ENCODE measurements around the gene ATPAF2.

ATPAF2 gene

GRCh38 chr17:17981330-17981729 is 57.6 kb downstream of the ATPAF2 start:
- no peaks in the 10 kb centered on the region for H3K36me3 ChIP-seq
- no peak overlapping the region for H3K4me3 ChIP-seq (ENCODE audit: low read depth, low read length)
- no peaks in the 10 kb centered on the region for H3K27me3 ChIP-seq (ENCODE audit: insufficient read depth, low read depth, severe bottlenecking)
- no peak for DNase-seq
- TF ChIP-seq, protein P1, sequence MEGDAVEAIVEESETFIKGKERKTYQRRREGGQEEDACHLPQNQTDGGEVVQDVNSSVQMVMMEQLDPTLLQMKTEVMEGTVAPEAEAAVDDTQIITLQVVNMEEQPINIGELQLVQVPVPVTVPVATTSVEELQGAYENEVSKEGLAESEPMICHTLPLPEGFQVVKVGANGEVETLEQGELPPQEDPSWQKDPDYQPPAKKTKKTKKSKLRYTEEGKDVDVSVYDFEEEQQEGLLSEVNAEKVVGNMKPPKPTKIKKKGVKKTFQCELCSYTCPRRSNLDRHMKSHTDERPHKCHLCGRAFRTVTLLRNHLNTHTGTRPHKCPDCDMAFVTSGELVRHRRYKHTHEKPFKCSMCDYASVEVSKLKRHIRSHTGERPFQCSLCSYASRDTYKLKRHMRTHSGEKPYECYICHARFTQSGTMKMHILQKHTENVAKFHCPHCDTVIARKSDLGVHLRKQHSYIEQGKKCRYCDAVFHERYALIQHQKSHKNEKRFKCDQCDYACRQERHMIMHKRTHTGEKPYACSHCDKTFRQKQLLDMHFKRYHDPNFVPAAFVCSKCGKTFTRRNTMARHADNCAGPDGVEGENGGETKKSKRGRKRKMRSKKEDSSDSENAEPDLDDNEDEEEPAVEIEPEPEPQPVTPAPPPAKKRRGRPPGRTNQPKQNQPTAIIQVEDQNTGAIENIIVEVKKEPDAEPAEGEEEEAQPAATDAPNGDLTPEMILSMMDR (IDR thresholded peaks at IDR 0.05; ENCODE audit: low read depth, low read length) = no peak
- H3K27ac ChIP-seq = no peak overlapping the region
- H3K9me3 ChIP-seq (ENCODE audit: severe bottlenecking) = no peaks in the 10 kb centered on the region

- no peaks in the 10 kb centered on the region for H3K9me3 ChIP-seq (ENCODE audit: severe bottlenecking)
- H3K36me3 ChIP-seq = no peaks in the 10 kb centered on the region
- no peak overlapping the region for H3K4me3 ChIP-seq (ENCODE audit: low read depth, low read length)
- no peak for DNase-seq
- H3K27ac ChIP-seq = no peak overlapping the region
- TF ChIP-seq, protein P1 (IDR thresholded peaks at IDR 0.05; ENCODE audit: low read depth, low read length) = no peak
- no peaks in the 10 kb centered on the region for H3K27me3 ChIP-seq (ENCODE audit: insufficient read depth, low read depth, severe bottlenecking)
These were observed 59.2 kb downstream of the ATPAF2 start for GRCh38 chr17:17979778-17980177.

DNA sequence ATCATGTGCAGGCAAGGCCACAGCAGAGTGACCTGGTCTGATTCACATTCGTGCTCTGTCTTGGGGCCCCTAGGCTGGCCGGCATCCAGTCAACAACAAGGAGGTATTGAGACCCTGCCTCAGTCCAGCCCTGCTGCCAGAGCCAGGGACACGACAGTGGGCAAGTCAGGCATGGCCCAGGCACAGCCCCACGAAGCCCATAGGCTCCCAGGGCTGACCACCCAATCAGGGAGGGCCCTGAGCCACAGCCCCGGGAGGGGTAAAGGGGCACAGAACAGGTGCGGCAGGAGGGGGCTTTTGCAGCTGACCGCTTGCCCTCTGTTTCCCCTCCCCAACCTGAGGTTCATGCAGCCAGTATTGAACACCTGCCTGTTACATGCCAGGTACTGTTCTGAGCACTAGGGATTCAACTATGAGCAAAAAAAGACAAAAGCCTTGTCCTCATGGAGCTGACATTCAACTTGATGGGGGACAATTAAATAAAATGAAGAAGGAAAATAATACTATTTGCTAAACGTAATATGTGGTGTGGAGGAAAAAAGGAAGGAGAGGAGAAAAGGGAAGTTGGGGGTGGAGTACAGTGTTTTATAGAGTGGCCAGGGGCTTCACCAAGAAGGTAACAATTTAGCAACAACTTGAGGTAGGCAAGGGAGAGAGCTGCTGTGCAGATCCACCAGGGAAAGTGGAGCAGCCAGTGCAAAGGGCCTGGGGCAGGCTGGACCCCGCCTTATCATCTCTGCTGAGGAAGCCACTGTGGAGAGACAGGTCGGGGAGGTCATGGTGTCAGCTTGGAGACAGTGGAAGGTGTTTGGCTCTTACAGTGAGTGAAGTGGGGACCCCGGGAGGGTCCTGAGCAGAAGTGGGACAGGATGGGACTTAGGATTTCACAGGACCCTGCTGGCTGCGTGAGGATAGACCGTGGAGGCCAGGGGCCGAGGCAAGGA is 60.2 kb downstream of the ATPAF2 start:
- TF ChIP-seq, protein P1 (IDR thresholded peaks at IDR 0.05; ENCODE audit: low read depth, low read length) = no peak
- H3K36me3 ChIP-seq = no peaks in the 10 kb centered on the region
- no peak for DNase-seq
- H3K9me3 ChIP-seq (ENCODE audit: severe bottlenecking) = no peaks in the 10 kb centered on the region
- no peak overlapping the region for H3K4me3 ChIP-seq (ENCODE audit: low read depth, low read length)
- H3K27ac ChIP-seq = no peak overlapping the region
- H3K27me3 ChIP-seq (ENCODE audit: insufficient read depth, low read depth, severe bottlenecking) = no peaks in the 10 kb centered on the region

DNA sequence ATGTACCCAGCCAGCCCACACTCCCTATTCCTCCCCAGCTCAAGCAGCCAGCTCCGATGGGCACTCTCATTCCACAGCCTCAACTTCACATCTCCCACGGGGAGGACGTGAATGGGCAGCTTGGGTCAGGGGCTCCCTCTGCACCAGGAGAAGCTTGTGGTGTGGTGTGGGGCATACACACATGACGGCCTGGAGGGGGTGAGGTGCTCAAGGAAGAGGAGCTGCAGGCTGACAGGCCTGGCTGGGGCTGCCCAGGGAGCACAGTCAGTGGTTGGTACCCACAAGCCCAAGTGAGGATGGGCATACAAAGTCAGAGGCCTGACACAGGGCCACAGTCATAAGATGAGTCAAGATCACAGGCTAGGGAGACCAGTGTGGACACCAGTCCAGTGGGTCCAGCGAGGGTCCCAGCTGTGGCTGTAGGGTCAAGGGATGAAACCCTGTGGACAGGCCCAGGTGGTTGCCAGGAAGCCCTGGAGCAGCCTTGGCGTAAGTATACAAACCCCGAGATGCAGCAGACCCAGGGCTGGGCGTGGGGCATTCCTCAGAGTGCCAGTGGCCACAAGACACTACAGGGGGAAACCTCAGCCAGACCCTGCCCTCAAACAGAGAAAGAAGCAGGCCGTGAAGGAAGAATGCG is 61.9 kb downstream of the ATPAF2 start:
- Histone ChIP-seq H3K27ac (no peak overlapping the region), H3K9me3 (ENCODE audit: severe bottlenecking) (no peaks in the 10 kb centered on the region), H3K27me3 (ENCODE audit: insufficient read depth, low read depth, severe bottlenecking) (no peaks in the 10 kb centered on the region), H3K4me3 (ENCODE audit: low read depth, low read length) (no peak overlapping the region), H3K36me3 (no peaks in the 10 kb centered on the region)
- DNase-seq = no peak
- TF ChIP-seq, protein P1 (IDR thresholded peaks at IDR 0.05; ENCODE audit: low read depth, low read length) = no peak

DNA sequence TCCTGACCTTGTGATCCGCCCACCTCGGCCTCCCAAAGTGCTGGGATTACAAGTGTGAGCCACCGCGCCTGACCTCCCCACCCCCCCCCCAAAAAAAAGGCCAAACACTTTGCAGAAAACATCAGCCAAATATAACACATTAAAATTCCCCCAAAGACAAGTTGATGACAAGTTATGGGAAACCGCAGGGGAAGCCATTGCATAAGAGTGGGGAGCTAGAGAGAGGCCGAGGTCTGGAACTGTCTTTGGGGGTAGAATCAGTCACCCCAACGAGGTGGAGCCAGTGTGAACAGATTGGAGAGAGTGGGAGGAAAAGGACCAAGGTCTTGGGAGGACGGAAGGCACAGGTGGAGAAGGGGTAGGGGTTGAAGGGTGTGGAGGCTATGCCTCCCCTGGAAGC is 63.5 kb downstream of the ATPAF2 start:
- DNase-seq = no peak
- Histone ChIP-seq H3K27me3 (ENCODE audit: insufficient read depth, low read depth, severe bottlenecking) (no peaks in the 10 kb centered on the region), H3K4me3 (ENCODE audit: low read depth, low read length) (no peak overlapping the region), H3K36me3 (no peaks in the 10 kb centered on the region), H3K27ac (no peak overlapping the region), H3K9me3 (ENCODE audit: severe bottlenecking) (no peaks in the 10 kb centered on the region)
- TF ChIP-seq, protein P1 (IDR thresholded peaks at IDR 0.05; ENCODE audit: low read depth, low read length) = no peak
